ENCODE data around the gene MEF2D.

- TF ChIP-seq EZH2phosphoT487 (IDR thresholded peaks at IDR 0.05; ENCODE audit: low read length) (0 out of 2 replicates have a peak, but pooled peaks have one; percentile 37), CTCF (IDR thresholded peaks at IDR 0.05; ENCODE audit: low read length) (no peak), EZH2 (optimal IDR thresholded peaks at IDR 0.05; ENCODE audit: low read depth, low read length) (peak; percentile 61)
These were observed 72.6 kb downstream of the MEF2D start for GRCh38 chr1:156427957-156428356.

Measured in MM.1S (cell line).